ENCODE measurements around the gene NOTCH2NLA.
A peak's percentile ranks its signal among the peaks of the same experiment; 100 is the strongest.
"Not testable (repeated sequence)": the region's sequence is repeated elsewhere in the genome, so short reads cannot be mapped to it uniquely, and the experiment has no call there.

Gene NOTCH2NLA

GRCh38 chr1:146228710-146229477, at the start of gene NOTCH2NLA:
NOTCH2NLA (minus strand) TSS chr1:146229021; CDS start chr1:146189337, 39,684 bp downstream.
- DNase-seq (ENCODE audit: low read depth): peak; percentile 26
- peak within 1 kb of the TSS; percentile 61 for H3K4me3 ChIP-seq (ENCODE audit: low read depth, low read length)

GRCh38 chr1:146278346-146278745, 49.5 kb upstream of the NOTCH2NLA start:
- not testable (repeated sequence) for H3K4me3 ChIP-seq (ENCODE audit: low read depth, low read length); DNase-seq (ENCODE audit: low read depth)

- H3K4me3 ChIP-seq (ENCODE audit: low read depth, low read length): not testable (repeated sequence)
Measured at GRCh38 chr1:146277087-146277486, 48.3 kb upstream of the NOTCH2NLA start.

GRCh38 chr1:146274083-146274482, 45.3 kb upstream of the NOTCH2NLA start:
- DNase-seq (ENCODE audit: low read depth); H3K4me3 ChIP-seq (ENCODE audit: low read depth, low read length): not testable (repeated sequence)

More at GRCh38 chr1:146277087-146277486, 48.3 kb upstream of the NOTCH2NLA start:
- not testable (repeated sequence) for DNase-seq (ENCODE audit: low read depth)

- not testable (repeated sequence) for H3K4me3 ChIP-seq (ENCODE audit: low read depth, low read length); DNase-seq (ENCODE audit: low read depth)
Measured at GRCh38 chr1:146273194-146273593, 44.4 kb upstream of the NOTCH2NLA start.

GRCh38 chr1:146272734-146273133, 43.9 kb upstream of the NOTCH2NLA start:
- DNase-seq (ENCODE audit: low read depth); H3K4me3 ChIP-seq (ENCODE audit: low read depth, low read length): not testable (repeated sequence)

GRCh38 chr1:146271977-146272376, 43.2 kb upstream of the NOTCH2NLA start:
- not testable (repeated sequence) for H3K4me3 ChIP-seq (ENCODE audit: low read depth, low read length); DNase-seq (ENCODE audit: low read depth)

GRCh38 chr1:146270129-146270528, 41.3 kb upstream of the NOTCH2NLA start:
- H3K4me3 ChIP-seq (ENCODE audit: low read depth, low read length); DNase-seq (ENCODE audit: low read depth): not testable (repeated sequence)

GRCh38 chr1:146266179-146266748, 37.4 kb upstream of the NOTCH2NLA start:
- DNase-seq (ENCODE audit: low read depth); H3K4me3 ChIP-seq (ENCODE audit: low read depth, low read length): not testable (repeated sequence)

- not testable (repeated sequence) for H3K4me3 ChIP-seq (ENCODE audit: low read depth, low read length); DNase-seq (ENCODE audit: low read depth)
Measured at GRCh38 chr1:146264761-146265160, 35.9 kb upstream of the NOTCH2NLA start.

GRCh38 chr1:146260006-146260730, 31.3 kb upstream of the NOTCH2NLA start:
- DNase-seq (ENCODE audit: low read depth): not testable (repeated sequence)

GRCh38 chr1:146257992-146258552, 29.3 kb upstream of the NOTCH2NLA start:
- not testable (repeated sequence) for DNase-seq (ENCODE audit: low read depth); H3K4me3 ChIP-seq (ENCODE audit: low read depth, low read length)

More at GRCh38 chr1:146260006-146260730, 31.3 kb upstream of the NOTCH2NLA start:
- not testable (repeated sequence) for H3K4me3 ChIP-seq (ENCODE audit: low read depth, low read length)

GRCh38 chr1:146254569-146255197, 25.9 kb upstream of the NOTCH2NLA start:
- DNase-seq (ENCODE audit: low read depth); H3K4me3 ChIP-seq (ENCODE audit: low read depth, low read length): not testable (repeated sequence)

- not testable (repeated sequence) for H3K4me3 ChIP-seq (ENCODE audit: low read depth, low read length); DNase-seq (ENCODE audit: low read depth)
Measured at GRCh38 chr1:146253249-146253855, 24.5 kb upstream of the NOTCH2NLA start.

- H3K4me3 ChIP-seq (ENCODE audit: low read depth, low read length); DNase-seq (ENCODE audit: low read depth): not testable (repeated sequence)
Measured at GRCh38 chr1:146251523-146251922, 22.7 kb upstream of the NOTCH2NLA start.

GRCh38 chr1:146248643-146249042, 19.8 kb upstream of the NOTCH2NLA start:
- not testable (repeated sequence) for DNase-seq (ENCODE audit: low read depth)

GRCh38 chr1:146236626-146237025, 7.8 kb upstream of the NOTCH2NLA start:
- H3K4me3 ChIP-seq (ENCODE audit: low read depth, low read length); DNase-seq (ENCODE audit: low read depth): not testable (repeated sequence)

More at GRCh38 chr1:146248643-146249042, 19.8 kb upstream of the NOTCH2NLA start:
- H3K4me3 ChIP-seq (ENCODE audit: low read depth, low read length): not testable (repeated sequence)

- not testable (repeated sequence) for DNase-seq (ENCODE audit: low read depth); H3K4me3 ChIP-seq (ENCODE audit: low read depth, low read length)
Measured at GRCh38 chr1:146236026-146236601, 7.3 kb upstream of the NOTCH2NLA start.
